Endodermal cell (in vitro differentiated cells): ENCODE results near the gene TBC1D4. TPM values are rescaled to one million over a fixed set of nuclear protein-coding genes. Genes with fewer than 3 reads are reported as not detected.

ENCODE experiments used
- DNase-seq: peaks from one replicate; pipeline ENCODE4 v3.0.0-alpha.2; 2017
- H3K27ac ChIP-seq: 2 replicates; pipeline ENCODE4 v1.5.1; 2013; ENCODE audit warnings: mild to moderate bottlenecking, low read depth, low read length, moderate library complexity
- H3K27me3 ChIP-seq: 2 replicates; pipeline ENCODE4 v1.6.1; 2013; ENCODE audit warnings: mild to moderate bottlenecking, low read length, moderate library complexity; ENCODE audit not compliant: insufficient read depth, control insufficient read depth, poor library complexity, severe bottlenecking
- H3K36me3 ChIP-seq: 2 replicates; pipeline ENCODE4 v1.7.0; 2013; ENCODE audit warnings: mild to moderate bottlenecking, low read length, moderate library complexity; ENCODE audit not compliant: control insufficient read depth, insufficient read depth
- H3K4me1 ChIP-seq: one replicate; pipeline ENCODE4 v1.7.0; 2013; ENCODE audit warnings: low read length; ENCODE audit not compliant: control insufficient read depth, insufficient read depth
- H3K4me3 ChIP-seq: 2 replicates; pipeline ENCODE4 v1.5.1; 2013; ENCODE audit warnings: mild to moderate bottlenecking, low read length, moderate library complexity
- H3K9ac ChIP-seq: 2 replicates; pipeline ENCODE4 v1.6.1; 2013; ENCODE audit warnings: mild to moderate bottlenecking, low read length, moderate library complexity; ENCODE audit not compliant: poor library complexity, severe bottlenecking; ENCODE audit errors: extremely low read depth
- H3K9me3 ChIP-seq: 2 replicates; pipeline ENCODE4 v1.6.1; 2013; ENCODE audit warnings: mild to moderate bottlenecking, low read length, moderate library complexity; ENCODE audit not compliant: control insufficient read depth
- H3K27ac Mint-ChIP-seq: 2 replicates; pipeline ENCODE4 v1.8.0; 2020; ENCODE audit warnings: mixed read lengths
- H3K27me3 Mint-ChIP-seq: 2 replicates; pipeline ENCODE4 v1.8.0; 2021; ENCODE audit warnings: mild to moderate bottlenecking, mixed read lengths; ENCODE audit not compliant: insufficient read depth
- H3K36me3 Mint-ChIP-seq: 2 replicates; pipeline ENCODE4 v1.8.0; 2020; ENCODE audit warnings: low read depth, mixed read lengths
- H3K4me1 Mint-ChIP-seq: 2 replicates; pipeline ENCODE4 v1.8.0; 2020; ENCODE audit warnings: mixed read lengths
- H3K4me3 Mint-ChIP-seq: 2 replicates; pipeline ENCODE4 v1.8.0; 2020; ENCODE audit warnings: mild to moderate bottlenecking, moderate library complexity, mixed read lengths
- H3K9me3 Mint-ChIP-seq: 2 replicates; pipeline ENCODE4 v1.8.0; 2020; ENCODE audit warnings: mild to moderate bottlenecking, mixed read lengths
- WGBS, 2 experiments: methylation state at CpG; one replicate each; pipeline versions ENCODE4 v1.1.5 to v1.1.7; 2013; ENCODE audit warnings: missing lambda C conversion rate in 2 of 2, mixed read lengths in 1 of 2; ENCODE audit not compliant: insufficient coverage in 1 of 2, insufficient read length in 1 of 2; 5-methylcytosine and 5-hydroxymethylcytosine counted together
- total RNA-seq, 2 donors: library from RNA; stranded (reverse); fragmentation: NEBNext Ultra II Directional in 1 of 2; extraction: Animal tissue kit (Norgen Biotek cat#: 25700) in 1 of 2; gene quantifications; 2 replicates in 1 of 2; 3 replicates in 1 of 2; pipeline ENCODE4 v1.2.1, GENCODE V29; 2021
- TF ChIP-seq, protein P1 (sequence below): fragments of 200-600 bp; sonication (generic); conservative IDR thresholded peaks from 2 replicates; pipeline ENCODE4 v1.5.0; 2021; ENCODE audit warnings: antibody characterized with exemption, mild to moderate bottlenecking

The TBC1D4 gene
- total RNA-seq, 2 donors from 2014 or later, result 3.2 to 4.7 TPM

DNA sequence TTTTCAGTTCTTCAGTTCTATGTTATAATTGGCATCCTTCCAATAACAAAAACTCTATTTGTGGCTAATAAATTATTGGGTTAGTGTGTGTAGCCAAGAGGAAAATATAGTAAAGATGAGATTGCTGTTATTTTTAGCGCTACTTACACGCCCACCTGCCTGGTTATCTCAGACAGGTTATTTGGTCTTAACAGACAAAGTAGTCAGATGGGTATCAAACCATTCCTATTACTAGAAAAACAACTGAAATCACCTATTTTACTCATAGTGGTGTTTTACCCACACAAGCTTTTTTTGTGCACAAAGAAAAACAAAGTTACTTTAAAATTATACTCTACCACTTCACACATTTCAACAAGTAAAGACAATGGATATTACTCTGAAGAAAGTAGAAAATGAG is 151.2 kb downstream of the TBC1D4 start:
- H3K36me3 Mint-ChIP-seq, result peaks cover 4% of the 10 kb centered on the region
- WGBS, 2 experiments, result 86 to 100% methylated on average over 2 of the region's 2 CpGs

DNA sequence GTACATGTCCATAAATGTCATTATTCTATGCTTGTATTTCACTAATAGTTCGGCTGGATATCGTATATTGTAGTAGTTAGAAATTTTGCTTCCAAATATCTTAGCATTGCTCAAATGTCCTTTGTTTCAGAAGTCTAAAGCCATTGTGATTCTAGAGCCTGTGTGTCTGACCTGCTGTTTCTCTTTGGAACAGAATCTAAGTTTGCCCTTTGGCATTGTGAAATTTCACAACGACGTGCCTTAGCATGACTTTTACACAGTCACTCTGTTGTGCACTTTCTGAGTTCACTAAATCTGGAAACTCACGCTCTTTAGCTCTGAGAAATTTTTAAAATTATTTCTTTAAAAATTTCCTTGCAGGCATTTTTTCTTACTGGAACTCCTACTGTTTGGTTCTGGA is 152.2 kb downstream of the TBC1D4 start:
- TF ChIP-seq, protein P1, sequence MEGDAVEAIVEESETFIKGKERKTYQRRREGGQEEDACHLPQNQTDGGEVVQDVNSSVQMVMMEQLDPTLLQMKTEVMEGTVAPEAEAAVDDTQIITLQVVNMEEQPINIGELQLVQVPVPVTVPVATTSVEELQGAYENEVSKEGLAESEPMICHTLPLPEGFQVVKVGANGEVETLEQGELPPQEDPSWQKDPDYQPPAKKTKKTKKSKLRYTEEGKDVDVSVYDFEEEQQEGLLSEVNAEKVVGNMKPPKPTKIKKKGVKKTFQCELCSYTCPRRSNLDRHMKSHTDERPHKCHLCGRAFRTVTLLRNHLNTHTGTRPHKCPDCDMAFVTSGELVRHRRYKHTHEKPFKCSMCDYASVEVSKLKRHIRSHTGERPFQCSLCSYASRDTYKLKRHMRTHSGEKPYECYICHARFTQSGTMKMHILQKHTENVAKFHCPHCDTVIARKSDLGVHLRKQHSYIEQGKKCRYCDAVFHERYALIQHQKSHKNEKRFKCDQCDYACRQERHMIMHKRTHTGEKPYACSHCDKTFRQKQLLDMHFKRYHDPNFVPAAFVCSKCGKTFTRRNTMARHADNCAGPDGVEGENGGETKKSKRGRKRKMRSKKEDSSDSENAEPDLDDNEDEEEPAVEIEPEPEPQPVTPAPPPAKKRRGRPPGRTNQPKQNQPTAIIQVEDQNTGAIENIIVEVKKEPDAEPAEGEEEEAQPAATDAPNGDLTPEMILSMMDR, result no peak
- no peak overlapping the region for H3K9ac ChIP-seq
- no peaks in the 10 kb centered on the region for H3K9me3 Mint-ChIP-seq
- H3K27ac Mint-ChIP-seq, result no peak overlapping the region
- H3K27me3 ChIP-seq, result peaks cover 95% of the 10 kb centered on the region
- H3K4me3 ChIP-seq, result no peak overlapping the region
- no peak for DNase-seq
- H3K27me3 Mint-ChIP-seq, result peaks cover 83% of the 10 kb centered on the region
- no peaks in the 10 kb centered on the region for H3K9me3 ChIP-seq
- H3K27ac ChIP-seq, result no peak overlapping the region
- no peaks in the 10 kb centered on the region for H3K36me3 ChIP-seq
- H3K4me1 Mint-ChIP-seq, result peaks cover 7% of the 10 kb centered on the region
- H3K4me1 ChIP-seq, result no peaks in the 10 kb centered on the region
- WGBS, 2 experiments, result 74 to 92% methylated on average over 3 to 5 of the region's 5 CpGs
- H3K4me3 Mint-ChIP-seq, result no peak overlapping the region
- no peaks in the 10 kb centered on the region for H3K36me3 Mint-ChIP-seq

More for the DNA sequence above, 151.2 kb downstream of the TBC1D4 start:
- Mint-ChIP-seq H3K27ac (no peak overlapping the region), H3K9me3 (no peaks in the 10 kb centered on the region), H3K27me3 (peaks cover 81% of the 10 kb centered on the region), H3K4me1 (peaks cover 7% of the 10 kb centered on the region), H3K4me3 (no peak overlapping the region)
- Histone ChIP-seq H3K4me1 (no peaks in the 10 kb centered on the region), H3K9ac (no peak overlapping the region), H3K9me3 (no peaks in the 10 kb centered on the region), H3K36me3 (no peaks in the 10 kb centered on the region), H3K27ac (no peak overlapping the region), H3K27me3 (peaks cover 89% of the 10 kb centered on the region), H3K4me3 (no peak overlapping the region)
- DNase-seq, result no peak
- TF ChIP-seq, protein P1, result no peak

DNA sequence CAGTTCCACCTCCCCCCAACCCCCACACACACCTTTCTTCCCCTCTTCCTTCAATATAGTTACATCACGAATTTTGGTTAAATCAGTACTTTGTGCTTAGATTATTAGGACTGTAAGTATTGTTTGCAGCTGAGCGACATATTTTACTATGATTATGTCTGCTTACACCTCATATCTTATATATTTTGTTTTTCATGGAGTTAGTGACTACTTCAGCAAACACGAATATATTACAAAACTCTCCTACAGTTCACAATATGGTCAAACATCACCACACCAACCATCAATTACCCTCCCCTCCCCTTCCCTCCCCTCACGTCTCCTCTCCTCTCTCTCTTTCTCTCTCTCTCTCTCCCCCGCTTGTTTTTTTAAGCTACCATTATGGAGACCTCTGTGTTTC is 152.9 kb downstream of the TBC1D4 start:
- TF ChIP-seq, protein P1, result no peak
- no peaks in the 10 kb centered on the region for H3K36me3 Mint-ChIP-seq
- H3K27ac ChIP-seq, result no peak overlapping the region
- H3K4me1 Mint-ChIP-seq, result peaks cover 7% of the 10 kb centered on the region
- H3K4me3 ChIP-seq, result no peak overlapping the region
- H3K9me3 Mint-ChIP-seq, result no peaks in the 10 kb centered on the region
- no peak overlapping the region for H3K9ac ChIP-seq
- H3K27me3 Mint-ChIP-seq, result peaks cover 88% of the 10 kb centered on the region
- WGBS, 2 experiments, result 78 to 91% methylated on average over 3 of the region's 5 CpGs
- no peaks in the 10 kb centered on the region for H3K4me1 ChIP-seq
- no peak overlapping the region for H3K4me3 Mint-ChIP-seq
- H3K27ac Mint-ChIP-seq, result no peak overlapping the region
- H3K27me3 ChIP-seq, result peaks cover 98% of the 10 kb centered on the region
- no peak for DNase-seq
- H3K9me3 ChIP-seq, result no peaks in the 10 kb centered on the region
- H3K36me3 ChIP-seq, result no peaks in the 10 kb centered on the region
